GM18505 (cell line): Measurements from ENCODE around the gene IFITM2.

Source experiments
- ATAC-seq: cut with Tn5 transposase; IDR thresholded peaks from one replicate; pipeline ENCODE4 v1.9.1; 2021; ENCODE audit not compliant: unreplicated experiment
- POLR2A ChIP-seq: IDR thresholded peaks from 4 replicates; pipeline ENCODE4 v1.6.1; 2011; ENCODE audit warnings: borderline replicate concordance; ENCODE audit not compliant: insufficient read depth, insufficient read length; ENCODE audit errors: extremely low read depth

Gene IFITM2

DNA sequence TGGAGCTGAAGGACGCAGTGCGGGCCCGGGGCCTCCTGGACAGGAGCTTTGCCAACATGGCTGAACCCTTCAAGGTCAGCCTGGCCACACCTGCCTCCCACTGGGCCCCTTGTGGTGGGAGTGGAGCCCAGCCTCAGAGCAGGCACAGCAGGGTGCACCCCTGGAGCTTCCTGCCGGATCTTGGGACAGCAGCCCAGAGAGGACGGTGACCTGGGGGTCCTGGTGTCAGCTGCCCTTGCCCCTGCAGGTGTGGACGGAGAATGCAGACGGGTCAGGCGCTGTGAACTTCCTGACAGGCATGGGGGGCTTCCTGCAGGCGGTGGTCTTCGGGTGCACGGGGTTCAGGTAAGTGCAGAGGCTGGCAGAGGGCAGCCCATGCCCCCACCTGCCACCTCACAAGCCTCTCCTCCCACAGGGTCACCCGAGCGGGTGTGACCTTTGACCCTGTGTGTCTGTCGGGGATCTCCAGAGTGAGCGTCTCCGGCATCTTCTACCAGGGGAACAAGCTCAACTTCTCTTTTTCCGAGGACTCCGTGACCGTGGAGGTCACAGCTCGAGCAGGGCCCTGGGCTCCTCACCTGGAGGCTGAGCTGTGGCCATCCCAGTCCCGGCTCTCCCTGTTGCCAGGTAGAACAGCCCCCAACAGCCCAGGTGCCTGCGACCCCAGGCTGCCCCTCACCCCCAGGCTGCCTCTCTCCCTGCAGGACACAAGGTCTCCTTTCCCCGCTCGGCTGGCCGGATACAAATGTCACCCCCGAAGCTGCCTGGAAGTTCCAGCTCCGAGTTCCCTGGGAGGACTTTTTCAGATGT, 13.6 kb upstream of the IFITM2 start:
- no peak for TF ChIP-seq POLR2A
- no peak for ATAC-seq

DNA sequence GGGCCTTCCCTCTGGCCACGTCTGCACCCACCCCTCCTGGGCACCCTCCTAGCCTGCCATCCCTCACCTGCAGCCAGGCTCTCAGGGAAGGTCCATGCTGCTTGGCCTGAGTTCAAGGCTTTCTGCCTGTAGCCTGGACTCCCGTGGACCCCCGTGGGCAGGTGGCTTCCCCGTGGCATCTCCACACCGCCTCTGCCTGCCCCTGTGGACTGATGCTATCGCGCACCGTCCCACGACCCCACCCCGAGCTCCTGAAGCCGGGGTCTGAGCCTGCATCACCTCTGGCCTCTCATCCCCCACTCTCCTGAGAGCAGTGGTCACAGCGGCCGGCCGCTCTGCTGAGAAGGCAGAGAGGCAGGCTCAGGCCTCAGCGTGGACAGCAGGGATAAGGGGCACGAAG, 12.8 kb upstream of the IFITM2 start:
- TF ChIP-seq POLR2A, result no peak

DNA sequence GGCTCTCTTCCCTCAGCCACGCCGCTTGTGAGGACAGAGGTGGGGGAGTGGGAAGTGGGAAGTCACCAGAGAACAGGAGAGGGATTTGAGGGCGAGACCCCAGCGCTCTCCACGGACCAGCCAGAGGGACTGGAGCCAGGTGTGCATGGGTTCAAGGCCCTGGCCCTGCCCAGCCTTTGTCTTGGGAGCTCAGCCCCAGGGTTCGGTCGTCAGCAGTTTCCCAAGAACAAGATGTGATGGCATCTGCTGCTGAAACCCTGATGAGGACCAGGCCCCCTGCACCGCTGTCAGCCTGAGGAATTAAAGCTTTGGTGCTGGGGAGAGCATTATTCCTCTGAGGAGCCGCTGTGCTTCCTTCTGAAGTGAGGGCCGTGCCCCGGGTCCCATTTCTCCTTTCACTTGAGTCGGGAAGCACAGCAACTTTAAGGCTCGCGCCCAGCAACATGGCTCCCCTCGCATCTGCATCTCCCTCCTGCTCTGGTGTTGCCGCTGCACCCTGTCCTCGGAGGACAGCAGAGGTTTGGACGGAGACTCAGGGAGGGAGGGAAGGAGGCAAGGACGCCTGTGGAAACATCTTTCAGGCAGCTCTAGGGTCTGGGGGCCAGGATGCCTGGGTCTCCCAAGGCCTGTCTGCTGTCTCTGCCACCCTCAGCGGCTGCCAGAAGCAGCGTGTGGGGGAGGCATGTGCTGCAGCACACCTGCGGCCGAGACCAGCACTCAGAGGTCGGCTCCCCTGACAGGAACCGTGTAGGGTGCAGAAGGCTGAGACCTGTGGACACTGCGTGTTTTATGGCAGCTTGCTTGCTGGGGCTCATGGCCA, 12.1 kb upstream of the IFITM2 start:
- no peak for ATAC-seq
- no peak for TF ChIP-seq POLR2A

More for the DNA sequence above, 12.8 kb upstream of the IFITM2 start:
- ATAC-seq, result no peak

DNA sequence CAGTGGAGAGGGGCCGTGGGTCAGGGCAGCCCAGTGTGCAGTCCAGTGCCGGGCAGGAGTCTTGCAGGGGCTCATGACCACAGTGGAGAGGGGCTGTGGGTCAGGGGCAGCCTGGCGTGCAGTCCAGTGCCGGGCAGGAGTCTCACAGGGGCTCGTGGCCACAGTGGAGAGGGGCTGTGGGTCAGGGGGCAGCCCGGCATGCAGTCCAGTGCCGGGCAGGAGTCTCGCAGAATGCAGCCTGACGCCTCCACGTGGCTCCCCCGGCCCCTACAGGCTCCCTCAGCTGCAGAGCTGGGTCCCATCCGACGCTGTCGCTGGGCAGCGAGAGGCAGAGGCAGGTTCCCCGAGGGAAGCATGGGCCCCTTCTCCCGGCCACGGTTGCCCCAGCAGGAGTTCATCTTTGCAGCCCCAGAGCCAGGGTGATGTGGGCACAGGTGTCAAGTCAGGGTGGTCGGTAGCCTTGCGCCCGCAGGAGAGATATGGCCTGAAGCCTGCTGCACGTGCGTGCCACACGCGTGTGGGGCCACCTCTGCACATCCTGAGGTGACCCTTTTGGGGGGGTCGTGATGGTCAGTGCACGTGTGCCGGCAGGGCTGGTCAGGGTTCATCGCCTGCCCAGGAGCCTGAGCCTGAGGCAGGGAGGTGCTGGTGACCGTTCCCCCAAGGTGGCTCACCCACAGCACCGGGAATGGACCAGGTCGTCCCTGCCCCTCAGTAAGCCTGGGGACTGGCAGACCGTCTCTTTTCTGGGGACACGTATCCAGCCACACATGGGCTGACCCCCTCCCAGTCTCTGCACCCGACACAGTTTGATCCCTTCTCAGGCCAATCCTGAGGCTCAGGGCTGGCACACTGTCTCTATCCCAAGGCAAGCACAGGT, 11.2 kb upstream of the IFITM2 start:
- no peak for ATAC-seq
- no peak for TF ChIP-seq POLR2A

DNA sequence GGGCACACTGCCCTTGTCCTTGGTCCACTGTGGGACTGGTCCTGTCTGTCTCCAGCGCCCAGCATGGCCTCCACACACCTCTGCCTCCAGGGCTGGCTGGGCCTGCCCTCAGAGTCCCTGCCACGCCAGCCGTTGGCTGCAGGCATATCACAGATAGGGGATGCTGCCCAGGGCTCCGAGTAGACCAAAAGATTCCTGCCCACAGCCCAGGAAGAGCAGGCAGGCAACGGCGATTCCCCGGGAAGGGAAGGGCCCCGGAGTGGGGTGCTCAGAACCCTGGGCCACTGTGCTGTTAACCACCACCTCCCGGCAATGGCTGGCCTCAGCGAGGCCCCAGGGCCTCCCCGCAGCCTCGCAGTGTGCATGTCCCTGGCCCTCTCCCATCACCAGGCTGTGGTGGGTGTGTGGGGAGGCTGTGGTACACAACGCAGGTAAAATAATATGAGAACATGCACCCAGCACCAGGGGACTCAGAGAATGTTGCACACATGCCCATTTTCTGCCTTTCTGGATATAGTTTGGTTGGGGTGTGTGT, 10.5 kb upstream of the IFITM2 start:
- no peak for TF ChIP-seq POLR2A
- ATAC-seq, result no peak

DNA sequence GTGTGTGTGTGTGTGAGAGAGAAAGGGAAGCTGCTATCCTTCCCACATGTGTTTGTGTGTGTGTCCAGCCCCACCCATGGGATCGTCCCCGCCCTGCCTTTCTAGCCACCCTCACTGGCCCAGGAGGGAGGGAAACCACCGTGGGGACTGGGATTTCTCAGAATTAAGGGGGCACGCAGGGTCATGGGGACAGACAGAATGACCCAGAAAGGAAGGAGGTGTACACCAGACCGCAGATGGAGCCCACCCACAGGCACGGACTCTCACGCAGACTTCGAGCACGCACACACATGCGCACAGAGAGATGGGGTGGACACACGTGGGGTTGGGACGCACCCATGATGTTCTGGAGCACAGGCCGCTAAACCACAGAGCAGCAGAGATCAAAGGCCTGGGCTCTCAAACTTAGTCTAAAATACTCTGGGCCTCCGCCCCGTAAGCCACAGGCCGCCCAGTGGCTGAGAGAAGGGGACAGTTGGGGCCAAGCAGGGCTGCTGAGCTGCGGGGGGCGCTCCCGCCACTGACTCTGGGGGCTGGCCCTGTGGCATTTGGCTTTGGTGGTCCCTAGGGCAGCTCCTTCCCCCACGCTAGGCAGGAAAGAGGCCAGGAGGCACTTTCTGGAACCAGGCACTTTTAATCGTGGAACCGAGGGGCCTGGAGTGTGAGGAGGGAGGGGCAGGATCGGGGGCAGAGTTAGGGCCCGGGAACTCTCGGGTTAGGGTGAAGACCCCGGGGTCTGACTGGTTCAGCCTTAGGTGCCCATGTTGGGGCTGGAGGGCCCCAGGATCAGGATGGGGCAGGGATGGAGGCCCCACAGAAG, 9.8 kb upstream of the IFITM2 start:
- no peak for ATAC-seq
- TF ChIP-seq POLR2A, result no peak

DNA sequence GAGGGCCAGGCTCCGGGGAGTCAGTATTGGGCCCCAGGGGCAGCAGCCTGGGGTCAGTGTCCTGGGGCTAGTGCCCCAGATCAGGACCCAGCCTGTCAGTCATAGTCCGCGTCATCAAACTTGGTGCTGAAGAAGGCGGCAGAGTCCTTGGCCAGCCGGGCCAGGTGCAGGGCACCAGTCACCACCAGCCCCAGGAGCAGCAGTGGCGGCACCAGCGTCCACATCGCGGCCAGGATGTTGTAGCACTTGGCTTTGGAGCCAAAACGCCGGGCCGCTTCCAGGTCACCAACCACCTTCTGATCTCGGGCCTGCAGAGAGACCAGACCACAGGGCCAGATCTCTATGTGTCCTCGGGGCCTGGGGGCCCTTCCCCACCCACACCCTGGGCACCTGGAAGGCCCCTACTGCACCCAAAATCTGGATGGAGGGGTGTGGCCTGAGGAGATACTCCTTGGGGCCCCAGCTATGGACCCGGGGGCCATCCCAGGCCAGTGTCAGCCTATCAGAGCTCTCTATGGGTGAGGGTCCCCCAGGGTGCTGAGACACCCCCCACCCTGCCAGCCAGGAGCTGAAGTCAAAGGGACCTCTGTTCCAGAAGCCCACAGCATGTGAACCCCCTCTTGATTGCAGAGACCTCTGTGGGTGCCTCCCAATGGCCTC, 9.1 kb upstream of the IFITM2 start:
- no peak for TF ChIP-seq POLR2A
- no peak for ATAC-seq

DNA sequence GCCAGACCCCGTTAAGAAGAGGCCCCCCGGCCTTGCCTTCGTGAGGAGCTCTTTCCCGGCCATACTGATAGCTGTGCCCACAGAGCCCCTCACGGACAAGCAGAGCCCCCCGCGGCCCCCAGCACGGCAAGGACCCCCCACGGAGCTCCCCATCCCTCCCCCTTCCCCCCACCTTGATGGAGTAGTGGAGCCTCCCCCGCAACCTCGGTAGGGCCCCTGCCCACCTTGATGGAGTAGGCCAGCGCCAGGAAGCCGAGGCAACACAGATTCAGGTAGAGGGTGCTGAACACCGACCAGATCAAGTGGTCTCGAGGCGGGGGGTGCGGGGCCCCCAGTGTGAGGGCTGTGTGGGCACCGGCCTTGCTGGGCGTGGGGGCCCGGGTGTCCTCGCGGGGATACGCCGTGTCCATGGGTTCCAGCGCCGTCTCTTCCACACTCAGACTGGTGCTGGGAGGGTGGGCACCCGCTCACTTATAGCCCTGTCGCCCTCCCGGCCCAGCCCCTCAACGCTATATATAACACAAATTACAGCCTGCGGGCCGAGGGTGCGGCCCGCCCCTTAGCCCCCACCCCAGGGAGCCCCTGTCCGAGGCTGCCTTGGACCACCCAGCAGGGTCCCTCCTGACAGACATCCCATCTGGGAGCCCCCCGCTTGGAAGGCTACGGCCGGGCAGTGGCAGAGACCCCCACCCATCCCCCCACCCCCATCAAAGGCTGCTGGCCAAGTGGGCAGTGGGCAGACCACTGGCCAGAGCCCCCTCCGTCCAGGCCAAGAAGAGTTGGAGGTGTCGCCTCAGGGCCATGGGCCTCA, 8.3 kb upstream of the IFITM2 start, which contains the start of gene IFITM5:
IFITM5 (minus strand) TSS at position 446 of the 811 bp plus-strand sequence; CDS start at position 410, 36 bp downstream.
- no peak for TF ChIP-seq POLR2A
- no peak for ATAC-seq

DNA sequence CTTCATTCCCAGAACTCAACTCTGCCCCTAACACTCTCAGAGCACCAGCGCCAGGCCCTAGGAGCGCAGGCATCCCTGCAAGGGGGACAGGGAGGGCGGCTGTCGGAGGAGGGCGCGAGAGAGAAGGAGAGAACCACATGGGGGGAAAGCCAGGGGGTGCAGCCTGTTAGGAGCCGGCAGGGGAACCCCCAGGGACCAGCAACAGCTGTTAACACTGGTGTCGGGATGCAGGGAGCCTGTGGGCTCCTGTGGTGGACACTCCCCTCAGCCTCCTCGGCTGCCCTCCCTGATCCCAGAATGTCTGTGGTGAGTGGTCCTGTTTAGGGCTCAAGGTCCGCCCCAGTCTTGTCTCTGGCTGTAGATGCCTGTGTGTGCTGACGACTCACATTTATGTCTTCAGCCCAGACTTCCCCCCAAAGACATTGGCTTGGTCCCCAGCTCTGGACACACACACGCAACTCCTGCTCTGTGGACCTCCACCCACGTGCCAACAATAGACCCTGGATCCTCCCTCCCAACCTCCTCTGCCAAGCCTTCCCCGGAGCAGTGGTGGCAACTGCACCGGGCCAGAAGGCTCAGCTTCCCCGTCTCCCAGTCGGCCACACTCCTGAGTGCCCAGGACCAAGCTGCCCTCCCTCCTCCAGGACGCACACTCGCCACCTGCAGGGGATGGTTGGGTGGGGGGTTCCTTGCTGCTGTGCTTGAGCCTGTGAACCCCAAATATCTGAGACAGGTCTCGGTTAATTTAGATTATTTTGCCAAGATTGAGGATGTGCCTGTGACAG, 7.5 kb upstream of the IFITM2 start:
- no peak for TF ChIP-seq POLR2A
- no peak for ATAC-seq

DNA sequence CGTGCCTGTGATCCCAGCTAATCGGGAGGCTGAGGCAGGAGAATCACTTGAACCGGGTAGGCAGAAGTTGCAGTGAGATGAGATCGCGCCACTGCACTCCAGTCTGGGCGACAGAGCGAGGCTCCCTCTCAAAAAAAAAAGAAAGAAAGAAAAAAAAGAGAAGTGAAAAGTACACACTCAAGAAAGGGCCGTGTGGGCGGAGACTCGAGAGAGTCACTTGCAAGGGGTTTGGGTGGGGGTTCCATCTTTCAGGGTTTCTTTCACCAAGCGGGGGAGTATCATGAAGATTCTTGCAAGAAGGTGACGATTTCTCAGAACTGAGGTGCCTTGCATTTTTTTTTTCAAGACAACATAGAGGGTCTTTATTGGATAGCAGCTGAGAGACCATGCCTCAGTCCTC, 4.3 kb upstream of the IFITM2 start:
- TF ChIP-seq POLR2A, result no peak
- ATAC-seq, result no peak
